Panc1 (cell line): ENCODE results near the gene PNPLA2.

Experiments
- CTCF ChIP-seq: fragments of 450-650 bp; IDR thresholded peaks from 2 replicates; pipeline ENCODE4 v1.5.1; 2017; ENCODE audit warnings: mild to moderate bottlenecking
- POLR2AphosphoS5 ChIP-seq: IDR thresholded peaks from 2 replicates; pipeline ENCODE4 v1.6.1; 2012; ENCODE audit warnings: mild to moderate bottlenecking, low read depth, low read length, moderate library complexity
- SIN3A ChIP-seq: IDR thresholded peaks from 2 replicates; pipeline ENCODE4 v1.6.1; 2012; ENCODE audit warnings: low read depth, mild to moderate bottlenecking, low read length, moderate library complexity, borderline replicate concordance; ENCODE audit not compliant: insufficient read depth
- TCF7L2 ChIP-seq: IDR thresholded peaks from 2 replicates; pipeline ENCODE4 v1.6.1; 2011; ENCODE audit warnings: mild to moderate bottlenecking, low read depth, low read length, inconsistent platforms

- TF ChIP-seq CTCF (no peak), TCF7L2 (no peak), POLR2AphosphoS5 (peak; percentile 9; the same call in 1 of the 2 replicates), SIN3A (no peak)
Measured at GRCh38 chr11:837990-838307, 19.2 kb downstream of the PNPLA2 start.
